KG1 (cell line): ENCODE results near the gene ATAD5.
A peak's percentile ranks its signal among the peaks of the same experiment; 100 is the strongest.
"Not testable (repeated sequence)": the region's sequence is repeated elsewhere in the genome, so short reads cannot be mapped to it uniquely, and the experiment has no call there.

ENCODE experiments used
- DNase-seq: peaks from one replicate; lab custom pipeline; 2025; lab: John Stamatoyannopoulos, UW

The ATAD5 gene

DNA sequence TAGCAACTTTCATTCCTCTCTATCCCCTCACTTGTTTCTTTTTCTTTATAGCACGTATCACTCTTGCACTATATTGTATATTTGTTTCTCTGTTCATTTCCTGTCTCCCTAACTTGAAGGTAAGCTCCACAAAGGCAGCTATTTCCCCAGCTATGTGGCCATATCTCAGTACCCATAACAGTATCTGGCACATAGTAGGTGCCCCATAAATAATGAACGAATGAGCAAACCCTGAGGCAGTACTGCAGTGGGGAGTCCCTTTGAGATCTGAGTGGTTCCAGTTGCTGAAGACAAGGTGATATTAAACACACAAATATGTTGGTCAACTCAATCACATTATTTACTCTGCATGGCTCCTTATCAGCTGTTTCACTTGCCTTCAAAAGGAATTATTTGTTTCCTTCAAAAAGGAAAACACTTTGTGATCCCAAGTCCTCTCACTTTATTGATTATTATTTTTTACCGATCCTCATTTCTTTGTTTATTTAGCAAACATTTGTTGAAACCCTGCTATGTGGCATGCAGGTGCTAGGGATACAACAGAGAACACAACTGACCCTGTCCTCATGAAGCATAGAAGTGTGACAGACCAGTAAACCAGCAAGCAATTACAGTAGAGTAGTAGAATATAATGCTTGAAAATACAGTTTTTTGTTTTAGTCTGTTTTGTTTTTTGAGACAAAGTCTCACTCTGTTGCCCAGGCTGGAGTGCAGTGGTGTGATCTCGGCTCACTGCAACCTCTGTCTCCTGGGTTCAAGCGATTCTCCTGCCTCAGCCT is 84.3 kb downstream of the ATAD5 start:
- no peak for DNase-seq

DNA sequence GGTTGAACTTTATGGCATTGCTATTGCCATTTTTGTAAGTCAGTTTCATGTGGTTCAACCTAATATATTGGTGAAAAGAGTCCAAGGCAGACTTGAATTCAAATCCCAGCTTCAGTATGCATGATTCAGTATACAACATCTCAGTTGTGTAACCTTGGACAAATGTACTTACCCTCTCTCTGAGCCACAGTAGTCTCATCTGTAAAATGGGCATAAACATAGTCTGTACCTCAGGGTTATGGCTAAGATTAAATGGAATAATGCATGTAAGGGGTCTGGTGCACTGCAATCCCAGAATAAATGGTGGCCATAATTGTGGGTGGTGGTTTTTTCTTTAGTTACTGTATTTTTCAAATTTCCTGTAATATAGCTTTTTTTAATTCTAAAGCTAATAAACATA is 85.3 kb downstream of the ATAD5 start:
- no peak for DNase-seq

DNA sequence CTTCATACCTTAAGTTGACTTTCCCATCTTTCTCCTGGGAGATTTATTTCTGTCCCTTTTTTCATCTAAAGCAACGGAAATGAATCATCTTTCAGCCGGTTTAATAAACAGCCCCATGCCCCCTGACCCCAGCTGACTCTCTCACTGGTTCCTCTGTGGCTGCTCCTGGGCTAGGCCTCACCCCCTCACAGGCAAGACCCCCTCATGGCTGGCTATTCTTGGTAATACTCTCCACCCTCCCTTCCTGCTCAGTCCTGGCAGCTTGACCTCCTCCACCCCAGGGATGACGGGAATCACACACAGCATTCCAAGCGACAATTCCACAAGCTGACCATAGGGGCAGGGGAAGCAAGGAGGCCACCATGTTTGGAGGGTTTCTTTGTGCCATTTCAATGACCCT is 88.5 kb downstream of the ATAD5 start:
- no peak for DNase-seq

DNA sequence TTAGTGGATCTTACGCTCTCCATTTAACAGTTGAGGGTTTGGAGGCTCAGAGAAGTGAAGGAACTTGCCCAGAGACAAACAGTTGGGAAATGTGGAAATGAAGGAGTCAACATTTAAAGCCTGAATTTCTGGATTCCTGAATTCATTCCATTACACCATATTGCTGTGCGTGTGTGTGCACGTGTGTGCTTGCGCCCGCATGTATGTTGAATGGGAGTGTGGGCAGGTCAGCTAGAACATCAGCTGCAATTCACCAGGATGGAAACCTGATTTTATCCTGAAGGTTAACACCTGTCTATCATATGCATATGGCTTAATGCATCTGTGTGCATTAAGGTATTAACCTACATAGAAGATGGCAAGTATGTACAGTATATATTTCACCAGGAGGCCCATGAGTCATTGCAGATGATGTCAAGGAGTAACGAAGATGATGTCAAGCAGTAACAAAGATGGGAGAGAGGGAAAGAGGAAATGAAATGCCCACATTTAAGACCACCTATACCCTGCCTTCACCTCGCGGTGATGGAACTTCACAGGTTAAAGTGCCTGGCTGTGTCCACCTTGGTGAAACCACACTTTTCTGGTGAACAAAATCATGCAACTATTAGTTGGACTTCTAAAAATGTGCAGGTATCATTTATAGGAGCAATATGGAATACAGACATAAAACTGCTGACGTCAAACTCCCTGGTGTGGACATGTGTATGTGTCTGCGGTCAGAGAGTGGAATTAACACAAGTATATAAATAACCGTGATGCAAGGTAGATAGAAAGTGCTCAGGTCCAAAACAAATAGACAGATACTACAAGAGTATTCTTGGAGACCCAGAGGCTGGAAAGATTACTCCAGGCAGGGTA is 89.1 kb downstream of the ATAD5 start:
- no peak for DNase-seq

DNA sequence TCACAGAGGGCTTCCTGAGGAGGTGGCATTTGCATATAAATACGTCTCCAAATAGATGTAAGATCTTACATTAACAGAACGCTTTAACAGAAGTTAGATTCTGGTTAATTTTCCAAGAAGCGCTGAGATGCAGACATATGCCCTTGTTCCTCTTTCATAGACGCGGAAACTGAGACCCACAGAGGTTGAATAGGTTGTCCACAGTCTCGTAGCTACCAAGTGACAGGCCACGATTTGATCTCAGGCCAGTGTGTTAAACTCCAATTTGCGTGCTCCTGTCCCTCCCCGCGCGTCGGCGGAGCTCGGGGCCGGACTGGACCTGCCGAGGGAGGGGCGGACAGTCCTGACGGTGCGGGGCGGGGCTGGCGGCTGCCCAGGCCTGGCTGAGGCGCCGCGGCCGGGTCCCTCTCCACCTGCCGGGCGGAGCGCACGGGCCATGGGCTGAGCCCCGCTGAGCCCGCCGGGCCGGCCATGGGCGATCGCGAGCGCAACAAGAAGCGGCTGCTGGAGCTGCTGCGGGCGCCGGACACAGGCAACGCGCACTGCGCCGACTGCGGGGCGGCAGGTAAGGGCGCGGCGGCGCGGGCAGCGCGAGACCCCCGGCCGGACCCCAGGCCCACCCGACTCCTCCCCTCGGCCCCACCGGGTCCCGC is 89.9 kb downstream of the ATAD5 start, which contains the start of gene ADAP2:
TSS of gene ADAP2 (plus strand) at position 402 of the 653 bp plus-strand sequence. CDS start at position 472, 70 bp downstream.
- DNase-seq = peak; percentile 28

DNA sequence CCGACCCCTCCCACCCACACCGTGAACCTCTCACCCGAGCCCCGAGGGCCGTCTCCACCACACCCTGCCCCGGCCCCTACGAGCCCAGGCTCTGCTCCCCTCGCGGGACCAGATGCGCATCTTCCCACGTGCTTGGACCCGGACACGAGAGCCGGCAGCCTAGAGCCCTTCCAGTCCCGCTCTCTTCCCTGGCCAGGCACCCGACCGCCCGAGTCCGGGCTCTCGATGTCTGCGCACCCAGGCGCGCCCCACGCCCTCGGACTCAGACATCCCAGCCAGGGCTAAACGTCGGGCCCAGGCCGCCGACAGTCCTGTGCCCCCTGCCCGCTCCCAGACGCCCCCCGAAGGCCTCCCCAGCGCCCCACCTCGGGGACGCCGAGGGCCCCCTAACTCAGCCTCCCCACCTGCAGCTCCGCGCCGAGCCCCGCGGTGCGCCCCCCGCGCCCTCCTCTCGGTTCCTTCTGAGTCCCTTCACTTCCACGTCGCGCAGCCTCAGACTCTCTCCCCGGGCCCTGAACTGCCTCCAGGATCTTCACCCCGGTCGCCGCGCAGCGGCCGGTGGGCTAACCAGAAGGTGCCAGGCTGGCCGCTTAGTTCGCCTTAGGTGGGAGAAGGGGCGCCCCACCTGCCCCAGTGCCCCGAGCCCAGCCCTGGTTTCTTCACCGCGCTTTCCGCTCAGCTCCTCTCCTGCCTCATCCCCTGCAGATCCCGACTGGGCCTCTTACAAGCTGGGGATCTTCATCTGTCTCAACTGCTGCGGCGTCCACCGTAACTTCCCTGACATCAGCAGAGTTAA is 90.7 kb downstream of the ATAD5 start:
- no peak for DNase-seq

DNA sequence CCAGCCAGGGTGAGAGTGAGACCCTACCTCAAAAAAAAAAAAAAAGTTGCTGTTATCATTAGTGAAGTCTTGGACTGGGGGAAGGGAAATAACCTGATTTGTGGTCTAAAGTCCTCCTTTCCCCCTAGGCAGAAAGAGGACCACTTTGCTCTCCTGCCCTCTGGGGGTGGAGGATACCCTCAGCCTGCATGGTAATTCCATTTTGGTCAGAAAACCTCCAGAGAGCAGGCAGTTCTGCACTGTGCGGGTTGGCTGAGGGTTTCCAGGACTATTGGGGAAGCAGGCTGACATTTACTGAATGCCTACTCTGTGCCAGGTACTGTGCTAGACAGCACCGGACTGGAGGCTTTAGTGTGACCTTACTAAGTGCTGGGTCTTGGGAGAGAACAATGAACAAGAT is 92.6 kb downstream of the ATAD5 start:
- no peak for DNase-seq

DNA sequence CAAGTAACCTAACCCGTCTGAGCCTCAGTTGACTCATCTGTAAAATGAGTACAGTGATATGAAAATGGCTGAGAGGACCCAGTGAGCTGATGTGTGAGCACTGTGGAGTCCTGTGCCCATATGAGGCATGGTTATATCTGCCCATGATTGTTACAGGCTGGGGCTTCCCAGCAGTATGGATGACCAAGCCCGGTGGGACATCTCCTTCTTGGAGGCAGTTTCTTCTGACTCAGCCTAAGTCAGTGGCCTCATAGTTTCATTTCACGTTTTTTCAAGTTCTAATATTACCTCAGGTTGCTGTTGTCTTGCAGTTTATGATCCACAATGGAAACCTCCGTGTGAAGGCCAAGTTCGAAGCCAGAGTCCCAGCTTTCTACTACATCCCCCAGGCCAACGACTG is 94.8 kb downstream of the ATAD5 start:
- DNase-seq = no peak

DNA sequence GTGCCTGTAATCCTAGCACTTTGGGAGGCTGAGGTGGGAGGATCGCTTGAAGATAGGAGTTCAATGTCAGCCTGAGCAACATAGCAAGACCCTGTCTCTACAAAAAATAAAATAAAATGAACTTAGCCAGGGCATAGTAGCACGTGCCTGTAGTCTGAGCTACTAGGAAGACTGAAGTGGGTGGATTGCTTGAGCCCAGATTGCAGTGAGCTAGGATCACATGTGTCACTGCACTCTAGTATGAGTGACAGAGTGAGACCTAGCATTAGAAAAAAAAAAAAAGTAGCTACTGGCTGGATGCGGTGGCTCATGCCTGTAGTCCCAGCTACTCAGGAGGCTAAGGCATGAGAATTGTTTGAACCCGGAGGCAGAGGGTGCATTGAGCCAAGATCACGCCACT is 96.0 kb downstream of the ATAD5 start:
- no peak for DNase-seq

DNA sequence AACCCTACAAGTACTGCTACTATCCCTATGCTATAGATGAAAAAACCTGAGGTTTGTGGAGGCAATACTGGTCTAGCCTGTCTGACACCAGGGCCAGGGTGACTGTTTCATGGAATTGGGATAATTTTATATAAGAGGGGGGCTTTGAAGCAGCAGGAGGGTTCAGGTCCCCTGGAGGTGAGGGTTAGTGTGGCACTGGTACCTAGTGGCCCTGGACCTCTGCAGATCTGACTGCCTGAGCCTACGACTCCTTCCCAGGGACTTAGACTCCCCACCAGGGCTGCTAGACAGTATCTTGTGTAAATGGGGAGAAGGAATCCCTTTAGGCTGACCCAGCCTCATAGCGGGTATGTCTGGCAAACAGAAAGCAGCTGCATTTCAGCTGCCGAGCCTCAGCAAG is 96.8 kb downstream of the ATAD5 start:
- no peak for DNase-seq

DNA sequence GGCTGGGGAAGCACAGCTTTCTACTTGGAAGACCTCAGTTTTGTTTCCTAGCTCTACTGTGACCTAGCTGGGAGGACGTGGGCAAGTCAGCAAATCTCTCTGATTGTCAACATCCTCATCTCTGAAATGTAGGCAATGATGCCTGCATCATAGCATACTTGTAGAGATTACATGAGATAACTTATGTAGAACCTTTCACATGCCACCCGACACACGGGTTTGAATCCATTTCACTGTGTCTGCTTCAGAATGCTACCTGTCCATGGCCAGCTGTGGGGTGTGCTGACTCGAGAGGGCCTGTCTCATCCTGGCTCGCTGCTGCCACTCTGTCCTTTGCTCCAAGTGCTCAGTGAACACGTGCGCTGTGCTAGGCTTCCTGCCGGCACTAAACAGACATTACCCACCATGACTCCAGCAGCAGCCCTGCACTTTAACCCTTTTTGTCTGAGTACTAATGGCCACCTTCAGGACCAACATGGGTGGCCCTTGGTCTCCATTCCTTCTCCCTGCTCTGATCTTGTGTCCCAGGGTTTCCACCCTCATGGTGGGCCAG is 97.4 kb downstream of the ATAD5 start:
- no peak for DNase-seq

DNA sequence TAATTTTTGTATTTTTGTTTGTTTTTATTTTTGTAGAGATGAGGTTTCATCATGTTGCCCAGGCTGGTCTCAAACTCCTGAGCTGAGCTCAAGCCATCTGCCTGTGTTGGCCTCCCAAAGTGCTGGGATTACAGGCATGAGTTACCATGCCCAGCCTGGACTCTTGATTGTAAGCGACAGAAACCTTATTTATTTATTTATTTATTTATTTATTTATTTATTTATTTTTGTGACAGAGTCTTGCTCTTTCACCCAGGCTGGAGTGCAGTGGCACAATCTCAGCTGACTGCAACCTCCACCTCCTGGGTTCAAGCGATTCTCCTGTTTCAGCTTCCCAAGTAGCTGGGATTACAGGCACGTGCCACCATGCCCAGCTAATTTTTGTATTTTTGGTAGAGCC is 98.1 kb downstream of the ATAD5 start:
- DNase-seq = not testable (repeated sequence)

DNA sequence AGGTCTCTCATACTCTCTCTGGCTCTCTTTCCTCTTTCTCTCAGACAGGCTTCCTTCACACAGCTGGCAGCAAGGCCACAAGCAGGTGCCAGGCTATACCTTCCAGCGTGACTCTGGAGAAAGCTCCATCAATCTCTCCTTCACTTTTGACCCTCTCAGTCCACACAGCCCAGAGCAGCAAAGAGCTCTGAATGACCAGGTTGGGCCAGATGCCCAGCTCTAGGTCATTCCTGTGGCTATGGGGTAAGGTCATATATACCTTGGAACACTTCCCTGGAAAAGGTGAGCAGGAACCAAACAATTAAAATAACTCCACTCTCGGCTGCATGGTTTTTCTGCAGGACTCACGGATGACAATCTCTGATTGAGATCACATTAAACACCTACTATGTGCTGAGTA is 98.7 kb downstream of the ATAD5 start:
- DNase-seq = no peak

DNA sequence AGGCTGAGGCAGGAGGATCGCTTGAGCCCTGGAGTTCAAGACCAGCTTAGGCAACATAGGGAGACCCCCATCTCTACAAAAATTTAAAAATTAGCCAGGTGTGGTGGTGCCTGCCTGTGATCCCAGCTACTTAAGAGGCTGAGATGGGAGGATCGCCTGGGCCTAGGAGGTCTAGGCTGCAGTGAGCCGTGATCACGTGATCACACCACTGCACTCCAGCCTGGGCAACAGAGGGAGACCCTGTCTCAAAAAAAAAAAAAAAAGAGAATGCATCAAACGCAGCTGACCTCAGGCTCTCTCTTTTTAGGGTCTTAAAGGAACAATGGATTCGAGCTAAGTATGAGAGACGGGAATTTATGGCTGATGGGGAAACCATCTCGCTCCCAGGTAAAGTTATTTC is 99.8 kb downstream of the ATAD5 start:
- DNase-seq = not testable (repeated sequence)

DNA sequence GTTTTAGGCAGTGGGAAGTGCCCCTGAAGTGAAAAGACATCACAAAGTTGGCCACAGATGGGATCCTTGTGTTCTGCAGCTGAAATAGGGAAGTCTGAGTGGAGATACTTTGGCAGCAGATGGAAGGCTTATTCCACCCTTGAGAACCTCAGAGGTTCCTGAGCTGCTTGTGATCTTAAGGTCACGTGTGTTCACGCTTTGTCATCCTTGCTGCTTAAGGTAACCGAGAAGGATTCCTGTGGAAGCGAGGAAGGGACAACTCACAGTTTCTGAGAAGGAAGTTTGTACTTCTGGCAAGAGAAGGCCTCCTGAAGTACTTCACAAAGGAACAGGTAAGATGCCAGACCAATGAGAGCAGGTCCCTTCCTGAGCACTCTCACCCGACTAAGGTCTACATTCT is 102.2 kb downstream of the ATAD5 start:
- no peak for DNase-seq

DNA sequence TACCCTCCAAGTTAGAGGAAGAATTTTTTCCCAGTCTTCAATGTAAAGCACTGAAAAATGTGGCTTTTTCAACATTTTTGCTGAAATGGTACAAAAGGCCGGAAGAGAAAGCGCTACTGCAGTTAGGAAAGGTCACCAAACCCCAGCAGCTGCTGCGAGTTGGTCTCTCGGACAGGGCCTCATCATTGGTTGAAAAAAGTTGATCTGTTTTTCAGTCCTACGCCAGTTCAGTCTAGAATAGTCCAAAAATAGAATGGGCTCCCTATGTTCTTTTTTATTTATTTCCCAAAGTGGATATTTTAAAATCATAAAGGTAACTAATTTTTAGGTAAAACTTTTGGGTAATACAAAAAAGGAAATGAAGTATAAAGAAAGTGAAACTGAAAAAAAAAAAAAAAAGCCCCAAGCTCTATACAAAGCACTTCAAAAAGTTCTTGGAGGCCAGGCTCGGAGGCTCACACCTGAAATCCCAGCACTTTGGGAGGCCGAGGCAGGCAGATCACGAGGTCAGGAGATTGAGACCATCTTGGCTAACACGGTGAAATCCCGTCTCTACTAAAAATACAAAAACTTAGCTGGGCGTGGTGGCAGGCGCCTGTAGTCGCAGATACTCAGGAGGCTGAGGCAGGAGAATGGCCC is 107.4 kb downstream of the ATAD5 start:
- no peak for DNase-seq

DNA sequence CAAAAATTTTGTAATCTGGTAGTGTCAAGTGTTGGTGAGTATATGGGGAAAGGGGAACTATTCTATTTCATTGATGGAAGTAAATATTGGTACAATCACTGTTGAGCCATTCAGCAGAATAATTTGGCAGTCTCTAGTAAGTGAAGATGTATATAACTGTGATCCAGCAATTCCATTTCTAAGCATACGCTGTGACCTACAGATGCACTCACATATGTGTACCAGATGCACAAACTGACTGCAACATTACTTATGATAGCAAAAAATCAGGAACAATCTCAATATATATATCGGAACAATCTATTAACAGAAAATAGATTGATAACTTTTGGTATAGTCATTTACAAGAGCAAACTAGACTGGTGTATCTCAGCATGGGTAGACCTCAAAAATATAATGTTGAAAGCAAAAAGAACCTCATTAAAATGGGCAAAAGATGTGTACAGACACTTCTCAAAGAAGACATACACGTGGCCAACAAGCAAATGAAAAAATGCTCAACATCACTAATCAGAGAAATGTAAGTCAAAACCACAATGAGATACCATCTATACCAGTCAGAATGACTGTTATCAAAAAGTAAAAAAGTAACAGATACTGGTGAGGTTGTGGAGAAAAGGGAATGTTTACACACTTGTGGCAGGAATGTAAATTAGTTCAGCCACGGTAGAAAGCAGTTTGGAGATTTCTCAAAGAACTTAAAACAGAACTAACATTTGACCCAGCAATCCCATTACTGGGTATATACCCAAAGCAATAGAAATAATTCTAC is 110.7 kb downstream of the ATAD5 start:
- no peak for DNase-seq
